A549 (cell line): ENCODE data around the gene FBXW12.

Source experiments
- CTCF ChIP-seq: fragments of >200 bp; sonication (Bioruptor Twin); formaldehyde crosslinking; IDR thresholded peaks from 3 replicates; pipeline ENCODE4 v1.5.1; 2016
- JUNB ChIP-seq: fragments of >200 bp; sonication (Bioruptor Twin); formaldehyde crosslinking; IDR thresholded peaks from 2 replicates; pipeline ENCODE4 v1.6.1; 2016
- MAFK ChIP-seq: fragments of 450-650 bp; IDR thresholded peaks from 2 replicates; pipeline ENCODE4 v1.6.1; 2014; ENCODE audit not compliant: partially characterized antibody
- RAD21 ChIP-seq, 2 experiments: fragments of >200 bp in 1 of 2; sonication (Bioruptor Twin) in 1 of 2; formaldehyde crosslinking in 1 of 2; IDR thresholded peaks in 1 of 2; conservative IDR thresholded peaks in 1 of 2; 2 replicates in 1 of 2; 3 replicates in 1 of 2; pipeline ENCODE4 v1.6.1; 2012 to 2018; ENCODE audit warnings: inconsistent platforms in 1 of 2
- RFX5 ChIP-seq: fragments of 450-650 bp; IDR thresholded peaks from 2 replicates; pipeline ENCODE4 v1.7.1; 2014; ENCODE audit warnings: antibody characterized with exemption, mild to moderate bottlenecking, moderate library complexity

GRCh38 chr3:48418651-48419050 is 46.6 kb downstream of the FBXW12 start:
- TF ChIP-seq JUNB (no peak), RFX5 (no peak), CTCF (no peak), RAD21 (conservative IDR thresholded peaks at IDR 0.05 in 1 of 2, IDR thresholded peaks at IDR 0.05 in 1 of 2) (no peak), MAFK (no peak)
